B cell (primary cell): ENCODE results near the gene SLC26A8.

Experiments used
- CTCF ChIP-seq: fragments of 200-600 bp; IDR thresholded peaks from one replicate; pipeline ENCODE4 v1.8.0; 2022; ENCODE audit warnings: antibody characterized with exemption, mild to moderate bottlenecking
- EZH2 ChIP-seq: IDR thresholded peaks from 2 replicates; pipeline ENCODE4 v1.6.1; 2012; ENCODE audit warnings: borderline replicate concordance, low read depth, mild to moderate bottlenecking, moderate library complexity, low read length; ENCODE audit not compliant: insufficient read depth, poor library complexity, severe bottlenecking

GRCh38 chr6:36049582-36049981, 25.1 kb upstream of the SLC26A8 start:
- TF ChIP-seq CTCF (no peak), EZH2 (no peak)
